ENCODE results near the gene ENO4. TPM values are rescaled to one million over a fixed set of nuclear protein-coding genes. Genes with fewer than 3 reads are reported as not detected.

ENO4 gene, protein sequence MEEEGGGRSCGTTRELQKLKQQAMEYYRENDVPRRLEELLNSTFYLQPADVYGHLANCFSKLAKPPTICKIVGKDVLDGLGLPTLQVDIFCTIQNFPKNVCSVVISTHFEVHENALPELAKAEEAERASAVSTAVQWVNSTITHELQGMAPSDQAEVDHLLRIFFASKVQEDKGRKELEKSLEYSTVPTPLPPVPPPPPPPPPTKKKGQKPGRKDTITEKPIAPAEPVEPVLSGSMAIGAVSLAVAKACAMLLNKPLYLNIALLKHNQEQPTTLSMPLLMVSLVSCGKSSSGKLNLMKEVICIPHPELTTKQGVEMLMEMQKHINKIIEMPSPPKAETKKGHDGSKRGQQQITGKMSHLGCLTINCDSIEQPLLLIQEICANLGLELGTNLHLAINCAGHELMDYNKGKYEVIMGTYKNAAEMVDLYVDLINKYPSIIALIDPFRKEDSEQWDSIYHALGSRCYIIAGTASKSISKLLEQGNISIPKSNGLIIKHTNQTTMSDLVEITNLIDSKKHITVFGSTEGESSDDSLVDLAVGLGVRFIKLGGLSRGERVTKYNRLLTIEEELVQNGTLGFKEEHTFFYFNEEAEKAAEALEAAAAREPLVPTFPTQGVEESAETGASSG
- total RNA-seq = not detected

DNA sequence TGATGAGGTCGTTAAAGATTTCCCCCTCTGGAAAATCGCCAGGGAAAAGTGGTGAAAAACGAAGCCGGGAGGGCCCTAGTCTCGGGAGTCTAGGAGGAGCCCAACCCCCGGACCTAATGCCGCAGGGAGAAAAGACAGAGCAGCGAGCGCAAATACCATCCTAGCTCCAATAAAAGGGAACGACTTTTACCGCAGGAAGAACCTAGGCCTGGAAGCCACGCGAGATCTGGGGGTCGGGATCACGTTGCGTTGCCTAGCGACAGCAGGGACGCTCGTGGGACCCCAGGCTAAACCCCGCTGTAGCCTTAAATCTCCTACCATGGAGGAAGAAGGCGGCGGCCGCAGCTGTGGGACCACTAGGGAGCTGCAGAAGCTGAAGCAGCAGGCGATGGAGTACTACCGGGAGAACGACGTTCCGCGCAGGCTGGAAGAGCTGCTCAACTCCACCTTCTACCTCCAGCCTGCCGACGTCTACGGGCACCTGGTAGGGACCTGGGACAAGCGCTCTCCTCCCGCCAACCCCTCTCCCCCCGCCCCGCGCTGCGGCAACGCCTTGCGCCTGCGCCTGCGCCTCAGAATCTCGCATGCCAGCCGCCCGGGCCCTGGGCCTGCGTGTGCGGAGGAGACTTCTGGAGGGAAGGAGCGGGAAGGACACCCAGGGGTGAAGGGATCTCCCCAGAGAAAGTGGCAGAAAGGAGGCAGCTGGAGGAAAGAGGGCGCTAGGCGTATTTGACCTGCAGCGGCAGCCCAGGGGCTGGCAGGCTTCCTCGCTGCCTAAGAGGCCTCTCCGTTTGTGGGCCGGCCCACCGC is at the start of gene ENO4:
ENO4 (plus strand) TSS at position 252 of the 810 bp plus-strand sequence; CDS start at position 320, 68 bp downstream.
- ATAC-seq = peak; percentile 93

DNA sequence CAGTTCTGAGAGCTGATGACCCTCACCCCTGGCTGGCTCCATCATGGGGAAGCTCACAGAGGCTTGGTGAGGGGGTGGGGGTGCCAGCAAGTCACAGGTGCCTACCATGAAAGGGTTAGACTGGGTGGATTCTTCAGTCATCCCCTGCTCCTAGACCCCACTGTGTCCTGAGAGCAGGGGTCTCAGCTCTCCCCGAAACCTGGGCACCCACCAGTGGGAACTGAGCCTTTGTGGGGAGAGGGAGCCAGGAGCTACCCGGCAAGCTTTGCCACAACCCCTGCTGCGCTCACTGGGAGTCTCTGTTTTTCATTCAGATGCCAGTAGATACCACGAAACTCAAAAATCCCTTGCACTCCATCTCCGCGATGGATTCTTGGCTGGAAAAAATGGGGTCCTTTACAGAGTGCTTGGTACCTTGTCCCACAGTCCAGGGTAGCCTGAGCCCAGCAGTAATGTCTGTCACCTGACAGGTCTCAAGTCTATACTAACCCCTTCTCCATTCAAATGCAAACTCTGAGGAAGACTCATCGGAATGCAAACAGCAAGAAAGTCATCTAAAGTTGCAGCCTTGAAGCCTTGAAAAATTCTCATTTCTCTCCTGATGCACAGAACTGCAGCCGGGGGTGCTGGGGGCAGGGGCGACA is 48.9 kb upstream of the ENO4 start:
- ATAC-seq = no peak

DNA sequence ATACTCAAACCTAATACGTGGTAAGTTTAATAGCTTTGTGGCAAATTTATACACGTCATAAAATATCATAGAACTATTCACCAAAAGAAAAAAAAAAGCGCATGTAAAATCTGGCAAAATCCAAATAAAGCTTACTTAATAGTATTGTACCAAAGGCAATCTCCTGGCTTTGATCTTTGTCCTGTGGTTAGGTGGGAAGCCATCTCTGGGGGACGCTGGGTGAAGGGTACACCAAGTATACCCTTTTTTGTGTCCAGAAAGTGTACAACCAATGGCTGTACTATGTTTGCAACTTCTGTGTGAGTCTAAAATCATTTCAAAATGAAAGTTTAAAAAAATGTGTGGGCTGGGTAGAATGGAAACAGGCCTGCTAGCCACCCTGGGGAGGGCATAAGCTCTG is 47.6 kb upstream of the ENO4 start:
- ATAC-seq = no peak

DNA sequence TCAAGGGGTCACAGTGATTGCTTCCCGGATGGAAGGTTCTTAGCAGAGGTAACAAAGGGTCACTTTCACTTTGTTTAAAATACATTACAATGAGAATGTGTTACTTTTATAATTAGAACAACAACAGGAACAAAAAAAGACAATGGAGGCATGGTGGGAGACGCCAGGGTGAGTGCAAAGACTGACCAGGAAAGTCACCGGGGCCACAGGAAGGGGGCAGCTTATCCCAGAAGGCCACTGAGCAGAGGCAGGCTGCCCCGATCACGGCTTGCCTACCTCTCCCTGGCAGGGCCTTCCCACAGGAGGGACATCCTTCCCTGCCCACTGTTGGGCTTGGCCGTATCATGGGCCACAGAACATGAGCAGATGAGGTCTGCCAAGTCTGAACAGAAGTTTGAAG is 46.8 kb upstream of the ENO4 start:
- no peak for ATAC-seq

DNA sequence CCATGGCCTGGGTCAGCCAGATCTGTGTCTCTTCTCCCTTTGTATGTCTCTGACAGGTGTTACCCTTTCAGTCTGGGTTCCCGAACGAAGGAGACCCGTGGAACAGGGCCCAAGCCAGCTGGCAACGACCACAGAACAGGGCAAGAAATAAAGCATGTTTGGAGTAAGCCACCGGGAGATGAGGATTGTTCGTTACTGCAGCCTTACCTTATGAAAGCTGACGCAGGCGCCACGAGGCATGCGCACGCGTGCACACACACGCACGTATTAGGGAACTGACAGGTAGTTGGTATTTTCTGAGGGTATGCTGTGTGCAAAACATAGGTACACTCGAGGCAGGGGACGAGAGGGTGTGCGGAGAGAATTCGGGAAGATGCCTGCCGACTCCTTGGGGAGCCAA is 46.4 kb upstream of the ENO4 start:
- no peak for ATAC-seq

DNA sequence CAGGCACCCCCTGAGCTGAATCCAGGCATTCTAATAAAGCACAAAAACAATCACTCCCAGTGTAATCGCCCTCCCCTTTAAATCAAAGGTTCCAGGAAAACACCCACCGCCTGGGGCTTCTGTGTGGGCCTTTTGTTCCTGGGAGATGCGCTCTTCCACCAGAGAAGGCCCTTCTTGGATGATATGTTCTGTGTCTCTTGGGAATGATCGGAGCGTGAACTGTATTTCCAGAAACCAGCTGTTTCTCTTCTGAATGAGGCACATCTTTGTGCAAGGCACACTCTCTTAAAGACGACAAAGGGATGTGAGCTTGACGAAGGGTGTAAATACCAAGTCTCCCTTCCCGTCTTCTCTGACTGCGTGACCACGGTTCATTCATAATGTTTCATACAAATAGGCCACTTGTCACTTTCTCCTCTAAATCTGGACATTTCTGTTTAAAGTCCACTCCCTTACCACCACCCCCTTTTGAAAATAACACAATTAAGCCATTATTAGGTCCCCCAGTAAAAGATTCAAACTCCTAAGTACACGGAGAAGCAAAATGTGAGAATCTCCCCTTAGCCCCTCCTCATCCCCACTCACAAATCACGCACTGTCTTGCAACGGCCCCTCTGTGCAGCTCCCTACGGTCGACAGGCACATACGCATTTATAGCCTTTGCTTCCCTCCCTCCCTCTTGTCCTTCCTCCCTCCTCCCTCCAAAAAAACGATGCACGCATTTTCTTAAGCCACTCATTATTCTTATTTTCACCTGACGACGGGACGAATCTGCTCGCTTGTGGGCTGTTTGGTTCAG is 45.6 kb upstream of the ENO4 start:
- no peak for ATAC-seq

DNA sequence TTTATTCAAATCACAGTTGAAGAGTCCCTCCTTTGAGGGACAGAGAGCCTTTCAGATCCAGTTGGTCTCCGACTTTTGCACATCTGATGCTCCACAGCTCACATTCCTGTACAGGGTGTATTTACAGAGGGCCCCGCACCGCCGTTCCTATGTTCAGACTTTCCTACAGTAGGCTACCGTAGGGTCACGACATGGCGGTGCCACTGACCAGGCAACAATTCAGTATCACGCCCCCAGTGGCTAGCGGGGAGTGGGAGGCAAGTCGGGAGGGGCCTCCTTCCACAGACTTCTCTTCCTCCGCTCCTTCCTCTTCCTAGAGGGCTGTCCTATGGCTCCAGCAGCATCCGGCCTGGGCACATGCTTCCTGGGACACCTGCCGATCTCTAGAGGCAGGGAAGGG is 40.6 kb upstream of the ENO4 start:
- no peak for ATAC-seq

DNA sequence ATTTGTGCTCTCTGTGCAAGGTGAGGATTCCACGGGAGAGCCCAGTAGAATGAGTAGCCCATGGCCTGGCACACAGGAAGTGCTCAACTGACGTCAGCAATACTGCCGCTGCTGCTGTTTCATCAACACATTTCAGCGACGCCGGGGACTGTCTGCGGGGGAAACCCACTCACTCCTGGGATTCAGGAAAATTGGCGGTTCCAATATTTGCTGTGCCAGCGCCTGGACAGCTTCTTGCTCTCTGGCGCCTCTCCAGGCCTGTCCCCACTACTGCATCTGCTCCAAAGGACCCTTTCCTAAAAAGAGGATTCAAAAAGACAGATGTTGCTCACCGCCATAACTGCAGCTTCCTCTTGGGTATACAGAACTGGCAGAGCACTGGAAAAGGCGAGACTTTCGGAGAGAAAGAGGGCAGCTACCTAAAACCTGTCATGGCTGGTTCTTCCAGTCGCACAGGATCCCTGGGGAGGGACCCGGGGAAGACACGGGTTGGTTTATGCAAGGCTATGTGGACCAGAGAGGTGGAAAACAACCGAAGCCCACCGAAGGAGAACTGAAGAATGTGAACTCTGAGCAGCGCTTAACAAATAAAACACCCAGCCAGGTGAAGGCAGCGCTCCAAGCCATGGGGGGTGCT is 39.7 kb upstream of the ENO4 start:
- ATAC-seq = peak; percentile 60

DNA sequence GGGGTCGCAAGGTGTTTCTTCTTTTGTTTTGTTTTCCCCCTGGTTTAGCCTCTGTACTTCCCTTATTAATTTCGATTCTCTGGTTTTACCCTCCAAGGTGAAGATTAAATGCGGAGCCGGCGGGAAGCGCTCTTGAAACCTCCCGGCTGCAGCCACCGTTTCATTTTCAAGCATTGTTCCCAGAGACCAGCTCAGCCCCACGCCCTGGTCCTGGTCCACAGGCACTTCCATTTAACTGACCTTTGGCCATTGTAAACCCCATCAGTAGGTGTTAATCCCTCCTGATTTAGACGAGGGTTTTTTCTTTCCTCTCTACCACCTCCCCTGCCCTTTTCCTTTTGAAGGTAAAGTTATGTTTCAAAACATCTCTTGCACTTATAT is 39.2 kb upstream of the ENO4 start:
- ATAC-seq = no peak

DNA sequence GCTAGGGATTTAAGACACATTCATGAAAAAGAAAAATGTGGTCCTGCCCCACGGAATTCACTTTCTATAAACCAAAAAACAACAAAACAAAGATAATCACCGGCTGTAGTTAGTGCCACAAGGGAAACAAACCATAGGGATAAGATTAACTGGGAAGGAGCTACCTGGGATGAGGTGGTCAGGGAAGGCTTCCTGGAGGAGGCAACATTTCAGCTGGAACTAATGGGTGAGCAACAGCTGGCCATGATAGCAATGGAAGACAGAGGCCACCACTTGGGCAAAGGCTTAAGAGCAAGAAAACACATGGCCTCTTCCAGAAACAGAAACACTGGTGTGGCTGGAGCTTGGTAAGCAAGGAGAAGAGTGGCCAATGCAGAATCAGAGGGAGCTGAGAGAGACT is 38.4 kb upstream of the ENO4 start:
- ATAC-seq = no peak

DNA sequence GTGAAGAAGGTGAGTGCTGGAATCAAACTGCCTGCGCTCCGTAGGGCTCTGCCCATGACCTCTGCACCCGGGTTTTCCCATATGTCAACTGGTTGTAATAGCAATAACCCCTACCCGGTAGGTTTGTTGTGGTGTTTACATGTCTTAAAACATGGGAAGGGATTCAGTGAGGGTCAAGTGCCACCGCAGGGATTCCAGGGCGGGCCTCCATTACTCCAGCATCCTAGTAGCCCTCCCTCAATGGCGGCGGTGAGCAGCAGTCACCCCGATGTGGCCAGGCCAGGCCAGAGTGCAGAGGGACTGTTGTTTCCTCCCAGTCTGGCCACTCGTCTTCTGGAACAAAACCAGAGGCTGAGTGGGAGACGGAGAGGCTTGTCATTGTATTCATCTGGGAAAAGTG is 37.6 kb upstream of the ENO4 start:
- ATAC-seq = no peak

DNA sequence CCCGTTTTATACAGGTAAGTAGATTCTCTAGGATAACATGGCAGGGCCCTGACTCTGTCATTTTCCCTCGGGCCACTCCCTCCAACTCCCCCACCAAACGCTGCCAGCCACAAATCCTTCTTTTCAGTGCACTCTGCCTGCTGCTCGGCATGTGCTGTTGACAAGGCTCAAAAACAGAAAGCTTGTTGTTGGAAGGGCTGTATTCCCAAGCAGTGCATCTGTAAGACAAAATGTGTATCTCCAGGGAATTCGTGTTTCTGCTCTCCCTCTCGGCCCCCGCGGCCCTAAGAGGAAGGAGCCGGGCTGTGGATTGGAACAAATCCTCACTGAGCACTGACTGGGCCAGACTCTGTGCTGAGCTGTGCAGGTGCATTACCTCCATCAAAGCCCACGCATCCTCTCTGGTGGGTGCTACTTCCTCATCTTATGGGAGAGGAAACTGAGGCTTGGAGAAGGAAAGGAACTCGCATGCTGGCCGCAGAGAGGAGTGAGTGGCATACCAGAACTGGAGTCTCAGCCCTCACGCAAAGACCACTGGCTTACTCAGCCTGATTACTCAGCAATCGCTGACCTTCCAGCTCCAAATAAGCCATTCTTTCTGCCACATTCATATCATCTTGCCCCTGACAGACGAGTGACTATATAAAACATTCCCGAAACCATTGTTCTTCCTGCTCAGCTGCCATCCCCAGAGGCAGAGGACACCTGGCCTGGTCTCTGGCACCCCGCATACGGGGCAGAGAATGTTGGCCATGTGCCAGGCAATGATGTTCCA is 33.5 kb upstream of the ENO4 start:
- no peak for ATAC-seq

DNA sequence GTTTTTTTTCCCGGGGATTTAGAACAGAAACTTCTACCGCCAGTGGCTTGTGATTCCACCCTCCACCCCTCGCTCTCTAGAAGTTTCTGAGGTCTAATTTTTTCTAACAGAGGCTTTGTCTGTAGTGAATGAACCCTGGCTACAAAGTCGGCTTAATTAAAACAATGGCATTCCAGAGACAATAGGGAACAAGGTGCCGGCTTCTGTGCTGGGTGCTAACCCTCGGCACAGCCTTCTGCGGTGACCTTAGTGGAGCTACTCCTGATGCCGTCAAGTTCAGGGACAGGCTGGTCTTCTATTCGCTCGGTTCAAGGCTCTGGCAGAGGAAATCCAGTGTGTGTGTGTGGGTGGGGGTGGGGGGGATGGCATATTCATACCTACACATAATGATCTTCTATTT is 32.1 kb upstream of the ENO4 start:
- ATAC-seq = no peak

DNA sequence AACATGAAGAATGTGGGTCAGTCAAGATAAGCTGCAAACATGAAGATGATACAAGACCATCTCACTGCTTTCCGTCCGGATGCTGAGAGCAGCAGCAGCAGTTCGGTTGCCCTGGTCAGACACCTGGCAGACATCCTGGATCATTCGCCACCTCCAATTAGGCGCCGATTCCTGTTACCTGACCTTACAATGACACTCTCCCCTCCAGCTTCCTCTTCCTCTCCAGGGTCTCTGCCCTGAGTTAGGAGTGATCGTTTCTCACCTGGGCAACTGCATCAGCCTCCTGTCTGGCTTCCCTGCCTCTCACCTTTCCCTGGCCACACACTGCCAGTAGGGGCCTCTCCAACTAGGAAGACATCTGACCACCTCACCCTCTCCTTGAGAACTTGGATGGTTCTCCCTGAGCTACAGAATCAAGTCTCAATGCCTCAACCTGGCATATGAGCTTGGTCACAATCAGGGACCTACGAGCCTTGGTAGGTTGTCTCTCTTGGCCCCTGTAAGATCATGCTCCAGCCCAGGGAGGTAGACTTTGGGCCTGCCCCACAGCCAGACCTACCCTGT is 31.4 kb upstream of the ENO4 start:
- ATAC-seq = no peak

DNA sequence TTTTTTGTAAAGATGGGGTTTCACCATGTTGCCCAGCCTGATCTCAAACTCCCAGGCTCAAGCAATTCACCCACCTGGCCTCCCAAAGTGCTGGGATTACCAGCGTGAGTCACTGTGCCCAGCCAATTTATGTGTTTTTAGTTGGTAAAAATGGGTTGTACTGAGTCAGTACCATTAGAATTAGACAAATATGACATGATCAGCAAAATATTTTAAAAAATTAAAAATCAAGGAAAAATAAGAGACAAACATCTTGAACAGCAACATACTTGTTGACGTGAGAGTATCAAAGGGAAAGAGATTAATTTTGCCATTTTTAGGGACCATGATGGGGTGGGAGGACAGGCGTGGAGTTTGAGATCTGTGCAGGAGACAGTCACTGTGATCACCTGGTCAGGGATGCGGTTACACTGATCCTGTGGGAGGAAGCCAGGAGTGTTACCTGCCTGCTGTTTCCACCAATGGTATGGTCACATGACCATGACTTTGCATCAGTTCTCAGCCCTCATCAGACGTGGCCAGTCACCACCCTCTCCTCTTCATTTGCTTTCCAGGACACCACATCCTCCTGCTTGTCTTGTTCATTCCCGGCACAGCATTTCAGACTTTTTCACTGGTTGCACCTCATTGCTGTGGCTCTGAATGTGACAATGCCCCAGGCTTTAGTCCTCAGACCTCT is 29.2 kb upstream of the ENO4 start:
- no peak for ATAC-seq

DNA sequence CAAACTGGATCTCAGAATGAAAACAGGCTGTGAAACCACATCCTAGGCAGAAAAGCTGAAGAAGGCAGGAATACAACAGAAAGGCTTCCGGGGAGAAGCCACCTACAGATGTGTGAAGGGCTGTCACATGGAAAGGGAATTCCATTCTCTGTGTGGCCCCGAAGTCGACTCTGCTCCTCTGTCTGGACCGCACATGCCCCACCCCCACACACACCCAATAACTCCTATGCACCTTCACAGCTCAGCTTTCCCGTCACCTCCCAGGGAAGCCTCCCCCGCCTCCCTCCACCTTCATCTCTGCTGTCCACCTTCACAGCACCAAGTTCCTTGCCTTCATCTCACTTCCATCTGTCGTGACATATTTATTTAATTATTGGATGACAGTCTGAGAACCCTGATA is 23.4 kb upstream of the ENO4 start:
- ATAC-seq = no peak

DNA sequence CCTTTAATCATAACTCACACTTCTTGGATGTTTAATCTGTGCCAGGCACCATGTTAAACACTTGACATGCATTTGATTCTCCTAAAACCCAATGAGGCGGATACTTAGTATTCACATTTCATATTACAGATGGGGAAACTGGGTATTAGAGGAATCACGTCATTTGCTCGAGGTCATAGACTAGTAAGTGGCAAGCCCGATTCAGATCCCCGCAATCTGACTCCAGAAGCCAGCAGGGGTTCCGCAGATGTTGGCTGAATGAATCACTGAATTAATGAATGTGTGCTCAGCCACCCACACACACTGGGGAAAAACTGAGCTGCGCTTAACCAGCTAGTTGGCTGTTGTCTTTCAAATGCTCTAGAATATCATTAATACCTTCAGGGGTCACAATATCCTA is 22.5 kb upstream of the ENO4 start:
- no peak for ATAC-seq

DNA sequence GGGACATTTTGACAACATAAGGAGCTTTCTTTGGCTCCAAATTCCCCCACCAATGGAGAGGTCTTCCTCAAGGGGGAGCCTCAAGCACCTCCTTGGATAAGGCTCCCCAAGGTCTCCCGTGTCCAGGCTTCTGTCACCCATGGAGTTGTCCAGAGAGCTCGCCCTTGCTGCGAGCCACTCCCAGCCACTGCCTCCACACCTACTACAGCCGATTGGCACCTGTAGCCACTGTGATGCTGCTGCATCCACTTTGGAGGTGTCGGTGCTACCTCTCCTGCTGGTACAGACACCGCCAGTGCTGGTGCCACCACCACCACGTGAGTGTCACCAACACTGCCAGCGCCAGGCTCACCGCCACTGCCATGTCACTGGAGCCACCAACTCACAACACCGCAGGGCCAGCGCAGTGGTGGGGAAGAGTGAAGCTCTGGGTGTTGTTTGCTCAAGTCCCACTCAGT is 22.1 kb upstream of the ENO4 start:
- peak; percentile 20 for ATAC-seq

DNA sequence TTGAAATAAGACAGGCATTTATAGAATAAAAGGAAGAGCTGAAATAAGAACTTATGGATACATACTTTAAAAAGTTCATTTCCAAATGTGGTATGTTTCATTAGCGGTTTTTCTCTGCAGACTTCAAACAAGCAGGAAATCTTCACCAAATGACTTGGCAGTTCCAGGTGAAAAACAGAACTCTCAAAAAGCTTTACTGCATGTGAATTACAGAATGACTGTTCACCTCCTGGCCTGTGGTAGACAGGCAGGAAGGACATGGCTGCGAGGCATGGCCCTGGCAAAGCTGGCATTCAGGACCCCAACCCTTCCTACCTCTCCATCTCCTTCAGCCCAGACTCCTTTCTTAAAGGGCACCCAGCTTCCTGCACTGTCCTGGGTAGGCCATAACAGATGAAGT is 21.2 kb upstream of the ENO4 start:
- ATAC-seq = no peak

DNA sequence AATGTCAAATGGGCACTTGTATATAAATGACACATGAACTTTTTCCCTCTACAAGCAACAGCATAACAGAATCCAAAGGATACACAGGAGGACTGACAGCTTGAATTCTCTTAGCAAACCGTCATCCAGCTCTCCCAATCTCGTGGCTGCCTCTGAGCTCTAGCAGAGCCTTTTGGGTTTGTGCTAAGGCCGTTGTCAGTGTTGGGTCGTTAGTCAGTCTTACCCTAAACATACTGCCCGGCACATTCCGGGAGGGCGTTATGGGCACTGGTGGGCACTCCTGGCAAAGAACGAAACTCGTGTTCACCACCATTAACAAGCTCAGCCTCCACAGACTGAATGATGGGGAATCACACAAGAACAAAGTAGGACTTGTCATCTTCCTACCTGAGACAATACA is 19.6 kb upstream of the ENO4 start:
- no peak for ATAC-seq

Data from esophagus mucosa (tissue), 1 donor.